Heart left ventricle (tissue), 13 donors: Measurements from ENCODE around the gene PAXX.

ENCODE experiments used
- CTCF ChIP-seq, 12 donors: fragments of 200-600 bp; sonication (generic) in 4 of 12; IDR thresholded peaks; one replicate each; pipeline versions ENCODE4 v1.5.0 to v1.8.0; 2018 to 2022; ENCODE audit warnings: antibody characterized with exemption in 12 of 12, mild to moderate bottlenecking in 5 of 12
- POLR2A ChIP-seq, 2 donors: fragments of 450-650 bp; IDR thresholded peaks; one replicate each; pipeline ENCODE4 v1.6.1; 2017; ENCODE audit warnings: antibody characterized with exemption in 2 of 2, mild to moderate bottlenecking in 2 of 2, moderate library complexity in 2 of 2
- donor health status: ischemic (EF 13 %, LVEDD 7.1; RV severe dilation, severe dysfunction).
- donor health status: DM: no; HTN: yes; CAD: no.
- donor health status: DM: no; HTN: no; CAD: no.
- donor health status: ischemic (EF 25% LVEDD 6.9; RV normal size, moderate dysfunction).
- donor health status: ischemic (EF 25% LVEDD 5.7; RV mildly dilated, moderate dysfunction).
- donor health status: ischemic (EF 35%, LVEDD 5.7; RV mildly dilated, moderate dysfunction).
- donor health status: nonischemic (EF 11% LVEDD 7.7; RV severe dilation, severe dysfunction).
- donor health status: DM: yes; HTN: yes; CAD: no.
- donor health status: PGD.
- donor health status: ischemic (EF 29% LVEDD 5.4; RV normal size, mild dysfunction).
- donor health status: nonischemic (EF 23%, LVEDD 6.1; RV moderate dilation, normal function).

GRCh38 chr9:136994180-136994887 lies 2.1 kb downstream of the PAXX start:
- TF ChIP-seq CTCF (IDR thresholded peaks at IDR 0.05) (no peak), POLR2A (IDR thresholded peaks at IDR 0.05) (no peak)
